NCI-H82 (cell line): Measurements from ENCODE around the gene CFLAR.
"Not testable (repeated sequence)": the region's sequence is repeated elsewhere in the genome, so short reads cannot be mapped to it uniquely, and the experiment has no call there.

ENCODE experiments used
- DNase-seq: peaks from one replicate; lab custom pipeline; 2025; lab: John Stamatoyannopoulos, UW

The CFLAR gene

DNA sequence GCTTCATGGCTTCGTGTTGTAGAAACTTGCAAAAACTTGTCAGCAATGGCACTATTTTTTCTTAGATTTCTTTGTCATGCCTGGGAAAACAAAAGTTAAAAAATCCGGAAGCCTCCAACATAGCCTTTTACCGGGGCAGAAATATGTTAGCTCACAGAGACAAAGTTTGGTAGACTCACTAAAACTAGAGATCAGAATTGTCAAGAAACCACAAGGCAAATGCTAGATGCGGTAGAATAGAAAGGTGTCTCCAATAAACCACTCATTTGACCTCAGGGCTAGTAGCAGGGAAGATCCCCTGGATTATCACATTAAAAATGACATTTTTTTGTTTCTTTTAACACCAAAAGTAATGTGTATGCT is 67.4 kb downstream of the CFLAR start:
- no peak for DNase-seq

DNA sequence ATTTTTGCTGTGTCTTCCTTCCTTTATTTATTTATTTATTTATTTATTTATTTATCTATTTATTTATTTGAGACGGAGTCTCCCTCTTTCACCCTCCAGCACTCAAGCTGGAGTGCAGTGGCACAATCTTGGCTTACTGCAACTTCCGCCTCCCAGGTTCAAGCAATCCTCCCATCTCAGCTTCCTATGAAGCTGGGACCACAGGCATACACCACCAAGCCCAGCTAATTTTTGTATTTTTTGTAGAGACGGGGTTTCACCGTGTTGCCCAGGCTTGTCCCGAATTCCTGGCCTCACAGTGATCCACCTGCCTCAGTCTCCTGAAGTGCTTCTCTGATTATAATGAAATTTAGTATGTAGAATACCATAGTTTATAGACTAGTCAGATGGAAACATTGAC is 67.9 kb downstream of the CFLAR start:
- not testable (repeated sequence) for DNase-seq

DNA sequence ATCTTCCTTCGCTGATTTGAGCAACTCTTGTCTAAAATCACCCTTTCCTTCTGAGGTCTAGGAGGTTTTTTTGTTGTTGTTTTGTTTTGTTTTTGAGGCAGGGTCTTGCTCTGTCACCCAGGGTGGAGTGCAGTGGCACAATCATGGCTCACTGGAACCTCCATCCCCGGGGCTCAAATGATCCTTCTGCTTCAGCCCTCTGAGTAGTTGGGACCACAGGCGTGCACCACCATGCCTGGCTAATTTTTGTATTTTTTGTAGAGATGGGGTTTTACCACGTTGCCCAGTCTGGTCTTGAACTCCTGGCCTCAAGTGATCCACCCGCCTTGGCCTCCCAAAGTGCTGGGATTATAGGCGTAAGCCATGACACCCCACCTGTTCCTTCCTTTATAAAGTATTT is 68.3 kb downstream of the CFLAR start:
- not testable (repeated sequence) for DNase-seq

- no peak for DNase-seq
Measured at GRCh38 chr2:201185863-201186262, 69.9 kb downstream of the CFLAR start.

- DNase-seq = no peak
Measured at GRCh38 chr2:201186982-201187381, 71.0 kb downstream of the CFLAR start.

GRCh38 chr2:201188449-201188848 is 72.5 kb downstream of the CFLAR start:
- DNase-seq = no peak

DNA sequence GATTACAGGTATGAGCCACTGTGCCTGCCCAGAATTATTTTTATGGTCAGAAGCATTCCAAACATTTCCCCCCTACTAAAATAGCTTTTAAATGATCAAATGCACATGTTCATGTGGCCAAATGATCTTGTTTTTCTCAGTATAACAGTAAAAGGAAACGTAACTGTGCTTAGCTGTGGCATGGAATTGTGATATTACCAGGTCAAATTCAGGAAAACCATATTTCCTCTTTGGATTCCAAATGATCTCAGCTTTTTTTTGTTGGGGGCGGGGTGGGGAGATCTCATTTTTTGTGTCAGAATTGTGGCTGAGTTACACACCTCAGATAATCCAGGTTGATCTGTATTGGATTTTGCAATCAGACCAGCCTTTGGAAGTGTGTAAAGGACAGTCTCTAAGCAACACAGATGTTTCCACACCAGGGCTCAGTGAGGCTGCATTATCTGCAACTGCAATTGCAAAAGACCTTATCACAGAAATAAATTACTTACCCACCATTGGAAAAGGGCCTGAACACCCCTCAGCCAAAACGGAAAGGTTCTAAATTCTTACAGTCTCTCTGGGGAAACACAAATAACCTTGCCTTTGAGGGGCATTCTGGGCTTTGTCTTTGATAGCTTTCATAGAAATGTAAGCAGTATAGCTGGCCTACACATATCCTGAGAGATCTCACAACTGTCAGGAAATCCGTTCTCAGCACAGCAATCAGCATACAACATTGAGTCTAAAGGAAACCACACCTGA is 75.3 kb downstream of the CFLAR start:
- peak; percentile 20 for DNase-seq

GRCh38 chr2:201194097-201194496 is 78.1 kb downstream of the CFLAR start:
- DNase-seq = no peak

- DNase-seq = no peak
Measured at GRCh38 chr2:201195331-201195730, 79.4 kb downstream of the CFLAR start.

DNA sequence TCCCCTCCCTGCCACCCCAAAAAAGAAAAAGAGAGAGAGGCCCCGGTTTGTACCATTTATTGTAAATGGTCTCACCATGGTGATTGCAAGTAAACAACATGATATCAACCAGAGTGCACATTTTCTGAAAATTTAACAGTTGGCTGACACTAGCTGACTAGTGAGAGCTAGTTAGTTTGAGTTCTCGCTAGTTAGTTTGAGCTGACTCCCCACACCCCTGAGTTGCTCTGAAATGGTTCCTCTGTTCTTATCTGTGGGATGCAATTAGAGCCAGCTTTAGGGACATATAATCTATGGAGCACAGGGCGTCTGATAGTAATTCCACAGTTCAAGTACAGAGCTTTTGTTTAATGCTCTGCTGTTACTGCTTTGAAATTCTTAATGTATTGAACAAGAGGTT is 80.0 kb downstream of the CFLAR start:
- DNase-seq = no peak

DNA sequence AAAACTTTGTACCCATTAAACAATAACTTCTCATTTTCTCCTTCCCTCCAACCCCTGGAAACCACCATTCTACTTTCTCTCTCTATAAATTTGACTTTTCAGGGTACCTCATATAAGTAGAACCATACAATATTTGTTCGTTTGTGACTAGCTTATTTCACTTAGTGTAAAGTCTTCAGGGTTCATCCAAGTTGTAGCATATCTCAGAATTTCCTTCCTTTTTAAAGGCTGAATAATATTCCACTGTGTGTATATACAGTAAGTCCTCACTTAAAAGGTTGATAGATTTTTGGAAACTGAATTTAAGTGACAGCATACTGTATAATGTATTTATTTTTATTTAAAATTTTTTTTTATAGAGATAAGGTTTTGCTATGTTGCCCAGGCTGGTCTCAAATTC is 80.8 kb downstream of the CFLAR start:
- no peak for DNase-seq

DNA sequence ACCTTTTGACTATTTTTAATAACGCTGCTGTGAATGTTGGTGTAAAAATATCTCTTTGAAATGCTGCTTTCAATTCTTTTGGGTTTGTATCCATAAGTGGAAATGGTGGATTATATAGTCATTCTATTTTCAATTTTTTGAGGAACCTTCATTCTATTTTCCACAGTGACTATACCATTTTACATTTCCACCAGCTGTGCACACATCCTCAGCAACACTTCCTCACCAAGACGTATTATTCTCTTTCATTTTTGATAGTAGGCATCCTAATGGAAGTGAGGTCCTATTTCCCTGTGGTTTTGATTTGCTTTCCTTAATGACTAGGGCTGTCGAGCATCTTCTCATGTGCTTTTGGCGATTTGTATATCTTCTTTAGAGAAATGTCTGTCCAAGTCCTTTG is 81.8 kb downstream of the CFLAR start:
- DNase-seq = no peak

DNA sequence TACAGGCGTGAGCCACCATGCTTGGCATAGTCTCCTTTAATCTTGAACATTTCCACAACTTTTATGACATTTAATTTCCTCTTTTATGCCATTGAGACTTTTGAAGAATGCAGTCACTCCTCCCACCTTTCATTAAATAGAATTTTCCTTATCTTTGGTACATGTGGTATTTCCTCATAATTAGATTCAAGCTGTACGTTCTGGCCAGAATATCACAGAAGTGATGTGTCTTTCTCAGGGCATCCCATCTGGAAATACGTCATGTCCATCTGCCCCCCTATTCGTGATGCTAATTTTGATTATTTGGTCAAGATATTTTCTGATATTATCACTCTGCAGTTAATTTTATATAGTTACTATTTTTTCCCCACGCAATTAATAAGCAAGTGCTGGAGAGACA is 83.9 kb downstream of the CFLAR start:
- DNase-seq = no peak

GRCh38 chr2:201200345-201200744 is 84.4 kb downstream of the CFLAR start:
- peak; percentile 69 for DNase-seq

- no peak for DNase-seq
Measured at GRCh38 chr2:201201371-201201770, 85.4 kb downstream of the CFLAR start.

DNA sequence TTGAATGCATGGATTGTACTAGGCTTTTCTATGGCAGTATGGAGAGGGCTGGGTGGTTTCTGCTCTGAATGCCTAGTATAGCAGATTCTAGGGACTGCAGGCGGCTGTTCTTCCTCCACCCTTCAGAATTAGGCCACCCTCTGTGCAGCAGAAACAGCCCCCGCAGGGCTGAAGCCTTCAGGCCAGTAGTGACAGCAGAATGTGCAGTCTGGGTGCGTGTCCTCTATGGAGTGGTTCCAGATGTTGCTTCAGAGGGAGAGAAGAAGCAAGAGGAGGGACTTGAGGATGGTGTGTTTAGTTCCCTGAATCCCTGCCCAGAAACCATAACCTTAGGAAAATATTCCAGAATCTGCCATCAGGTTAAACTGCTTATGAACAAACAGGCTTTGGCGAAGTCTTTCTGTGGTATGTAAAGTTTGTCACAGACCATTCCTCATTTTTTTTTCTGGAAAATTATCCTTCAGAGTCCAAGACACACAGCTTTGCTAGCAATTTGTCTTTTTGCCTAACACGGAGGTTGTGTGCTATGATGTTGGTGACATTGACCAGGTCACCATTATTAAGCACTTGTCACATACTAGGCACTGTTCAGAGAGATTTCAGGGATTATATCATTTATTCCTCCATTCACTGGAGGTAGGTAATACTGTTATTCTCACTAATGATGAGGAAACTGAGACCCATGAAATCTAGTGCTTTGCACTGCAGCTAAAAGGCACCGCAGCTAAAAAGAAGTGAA is 88.1 kb downstream of the CFLAR start:
- no peak for DNase-seq

GRCh38 chr2:201204655-201205514 is 88.9 kb downstream of the CFLAR start:
- DNase-seq = no peak

DNA sequence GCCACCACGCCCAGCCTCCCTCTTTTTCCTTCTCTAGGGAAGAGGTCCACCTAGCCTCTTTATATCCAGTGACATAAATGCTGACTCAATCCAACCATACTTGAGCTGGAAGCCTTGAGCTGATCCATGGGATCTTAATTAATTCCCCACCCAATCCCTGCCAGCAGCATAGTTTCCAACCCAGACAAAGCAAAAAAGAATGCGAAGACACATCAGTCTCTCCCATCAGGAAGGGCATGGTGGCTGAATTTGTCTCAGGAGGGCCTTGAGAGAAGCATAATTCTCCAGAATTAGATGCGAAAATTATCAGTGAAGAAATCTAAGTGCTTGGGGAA is 89.5 kb downstream of the CFLAR start:
- no peak for DNase-seq

GRCh38 chr2:201208563-201209252 is 92.7 kb downstream of the CFLAR start:
- DNase-seq = no peak

- DNase-seq = no peak
Measured at GRCh38 chr2:201215963-201216362, 100.0 kb downstream of the CFLAR start.

- no peak for DNase-seq
Measured at GRCh38 chr2:201216918-201217317, 101.0 kb downstream of the CFLAR start.

- no peak for DNase-seq
Measured at GRCh38 chr2:201218780-201219179, 102.8 kb downstream of the CFLAR start.
